ENCODE data around the gene FGF12. TPM values are rescaled to one million over a fixed set of nuclear protein-coding genes. Genes with fewer than 3 reads are reported as not detected.

The FGF12 gene
- total and polyA plus RNA-seq, 5 experiments from 2014 or later, result not detected

DNA sequence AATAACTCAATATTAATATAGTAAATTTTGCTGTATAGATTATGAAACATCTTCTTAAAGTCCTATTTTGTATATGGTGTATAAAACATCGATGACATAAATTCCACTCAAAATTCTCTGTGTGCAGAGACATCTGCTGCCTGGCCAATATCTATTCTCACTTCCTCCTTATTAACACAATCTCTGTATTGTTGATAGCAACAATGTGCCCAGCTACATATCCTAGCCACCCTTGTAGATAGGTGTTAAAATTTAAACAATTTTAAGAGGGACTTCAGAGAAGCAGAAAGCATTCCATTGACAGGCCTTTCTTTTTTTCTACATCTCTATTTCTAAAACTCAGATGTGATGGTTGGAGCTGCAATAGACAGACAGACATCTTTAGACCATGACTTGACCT is 72.3 kb downstream of the FGF12 start:
- Mint-ChIP-seq H3K4me3 (no peak overlapping the region), H3K27me3 (peaks cover 3 to 9% (median 4%) of the 10 kb centered on the region in 5 donors), H3K27ac (no peak overlapping the region), H3K36me3 (no peaks in the 10 kb centered on the region), H3K9me3 (peaks cover 0 to 7% (median 0%) of the 10 kb centered on the region in 9 donors), H3K4me1 (no peaks in the 10 kb centered on the region)
- POLR2A ChIA-PET, result no interaction called here
- ATAC-seq (no peak), DNase-seq (no peak)

DNA sequence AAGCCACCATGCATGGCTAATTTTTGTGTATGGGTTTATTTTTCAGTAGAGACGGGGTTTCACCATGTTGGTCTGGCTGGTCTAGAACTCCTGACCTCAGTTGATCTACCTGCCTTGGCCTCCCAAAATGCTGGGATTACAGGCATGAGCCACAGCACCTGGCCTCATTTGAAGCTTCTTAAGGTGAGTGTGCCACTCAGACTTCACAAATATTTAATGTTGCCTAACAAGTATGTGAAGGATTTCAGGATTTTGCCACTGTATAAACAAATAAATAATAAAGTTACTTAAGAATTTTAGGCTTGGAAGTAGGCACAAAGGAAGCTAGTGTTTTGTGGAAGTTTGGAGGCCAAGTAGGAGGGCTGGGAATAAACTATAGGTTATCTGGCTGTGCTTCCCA is 73.5 kb downstream of the FGF12 start:
- H3K4me1 Mint-ChIP-seq, result no peaks in the 10 kb centered on the region
- H3K36me3 Mint-ChIP-seq, result no peaks in the 10 kb centered on the region
- DNase-seq (no peak), ATAC-seq (no peak)
- peaks cover 2 to 9% (median 3%) of the 10 kb centered on the region in 5 donors for H3K27me3 Mint-ChIP-seq
- POLR2A ChIA-PET, result no interaction called here
- H3K9me3 Mint-ChIP-seq, result peaks cover 0 to 3% (median 0%) of the 10 kb centered on the region in 9 donors
- no peak overlapping the region for H3K27ac Mint-ChIP-seq
- no peak overlapping the region for H3K4me3 Mint-ChIP-seq

DNA sequence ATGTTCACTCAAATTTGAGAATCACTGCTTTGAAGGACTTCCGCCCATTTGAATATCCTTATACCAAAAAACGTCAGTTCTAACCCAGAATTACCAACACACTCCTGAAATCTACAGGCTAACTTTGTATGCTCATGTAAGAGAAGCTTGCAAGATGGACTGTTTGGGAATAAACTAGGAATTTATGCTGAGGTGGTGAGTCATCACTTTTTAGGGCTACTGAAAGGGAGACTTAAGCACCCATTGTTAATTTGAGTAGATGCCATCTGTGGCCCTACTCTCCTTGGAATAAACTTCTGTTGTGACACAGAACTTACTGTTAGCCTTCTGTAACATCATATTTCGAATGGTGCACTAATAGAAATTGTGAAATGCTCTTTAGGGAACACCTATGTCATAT is 74.6 kb downstream of the FGF12 start:
- Mint-ChIP-seq H3K27me3 (peaks cover 2 to 9% (median 3%) of the 10 kb centered on the region in 5 donors), H3K36me3 (no peaks in the 10 kb centered on the region), H3K27ac (no peak overlapping the region), H3K9me3 (peaks cover 0 to 3% (median 0%) of the 10 kb centered on the region in 9 donors), H3K4me1 (no peaks in the 10 kb centered on the region), H3K4me3 (no peak overlapping the region)
- no peak for DNase-seq
- ATAC-seq, result no peak
- POLR2A ChIA-PET, result no interaction called here

DNA sequence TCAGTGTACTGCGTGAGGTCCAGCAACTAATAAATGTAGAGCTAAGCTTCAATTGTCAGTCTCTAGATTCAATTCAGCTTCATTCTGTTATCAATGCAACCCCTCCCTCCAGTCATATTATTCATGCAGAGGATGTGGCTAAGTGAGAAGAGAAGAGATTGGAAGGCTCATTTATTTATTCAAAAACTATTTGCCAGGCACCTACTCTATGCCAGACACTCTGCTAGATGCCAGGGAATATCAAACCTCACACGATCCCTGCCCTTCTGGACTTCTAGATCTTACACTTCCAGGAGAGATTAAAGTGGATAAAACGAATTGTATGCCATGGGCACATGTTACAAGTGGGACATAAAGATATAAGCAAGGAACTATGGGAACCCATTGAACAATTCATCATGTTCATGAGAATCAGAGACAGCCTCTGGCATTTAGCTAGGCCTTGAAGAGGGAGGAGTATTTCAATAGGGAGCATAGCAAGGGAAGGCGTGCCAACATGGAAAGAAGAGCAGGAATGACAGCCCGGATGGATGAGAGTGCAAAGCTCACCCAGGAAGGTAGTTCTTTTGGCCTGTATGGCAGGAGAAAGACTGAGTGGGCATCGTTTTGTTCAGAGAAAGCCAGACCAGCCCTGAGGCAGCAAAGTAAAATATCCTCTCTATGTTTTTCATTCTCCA is 75.4 kb downstream of the FGF12 start:
- peaks cover 2 to 9% (median 3%) of the 10 kb centered on the region in 5 donors for H3K27me3 Mint-ChIP-seq
- ATAC-seq, result no peak
- no peak overlapping the region for H3K27ac Mint-ChIP-seq
- no peaks in the 10 kb centered on the region for H3K36me3 Mint-ChIP-seq
- DNase-seq, result no peak
- peaks cover 0 to 3% (median 0%) of the 10 kb centered on the region in 9 donors for H3K9me3 Mint-ChIP-seq
- no peak overlapping the region for H3K4me3 Mint-ChIP-seq
- POLR2A ChIA-PET, result no interaction called here
- H3K4me1 Mint-ChIP-seq, result no peaks in the 10 kb centered on the region

DNA sequence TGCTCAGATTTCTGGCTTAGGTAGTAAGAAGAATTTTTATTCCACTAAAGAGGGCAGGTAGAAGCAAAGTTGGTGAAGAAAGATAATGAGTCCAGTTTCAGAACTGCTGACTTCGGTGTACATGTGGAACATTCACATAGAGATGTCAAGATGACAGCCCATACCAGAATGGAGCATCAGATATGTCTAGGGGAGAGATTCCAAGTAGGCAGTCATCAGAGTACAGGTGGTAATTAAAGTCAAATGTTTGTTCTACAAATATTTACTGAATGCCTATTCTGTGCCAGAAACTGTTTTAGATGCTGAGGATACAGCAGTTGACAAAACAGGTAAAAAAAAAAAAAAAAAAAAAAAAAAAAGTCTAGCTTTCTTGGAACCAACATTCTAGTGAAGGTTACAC is 81.9 kb downstream of the FGF12 start:
- H3K36me3 Mint-ChIP-seq, result no peaks in the 10 kb centered on the region
- H3K4me1 Mint-ChIP-seq, result no peaks in the 10 kb centered on the region
- peaks cover 0 to 10% (median 3%) of the 10 kb centered on the region in 5 donors for H3K27me3 Mint-ChIP-seq
- no peak overlapping the region for H3K4me3 Mint-ChIP-seq
- POLR2A ChIA-PET, result no interaction called here
- ATAC-seq, result no peak
- no peak overlapping the region for H3K27ac Mint-ChIP-seq
- H3K9me3 Mint-ChIP-seq, result peaks cover 0 to 9% (median 0%) of the 10 kb centered on the region in 9 donors
- DNase-seq, result no peak

DNA sequence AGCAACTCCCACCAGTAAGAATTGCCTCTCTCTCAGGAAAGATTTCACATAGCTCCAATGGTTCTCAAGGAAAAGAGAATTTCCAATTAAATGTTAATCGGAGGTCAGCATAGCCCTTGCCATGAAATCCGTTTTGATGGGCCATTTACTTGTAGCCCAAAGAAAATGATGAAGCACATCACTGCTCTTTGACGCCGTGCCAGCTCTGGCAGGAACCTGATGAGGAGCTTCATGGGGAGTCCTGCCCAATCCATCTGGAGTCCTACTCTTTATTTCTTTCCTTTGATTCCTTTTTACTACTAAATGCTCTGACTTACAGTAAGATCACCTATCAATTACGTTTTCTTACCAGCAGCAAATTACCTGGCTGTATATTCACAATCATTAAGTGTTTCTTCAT is 84.7 kb downstream of the FGF12 start:
- Mint-ChIP-seq H3K36me3 (no peaks in the 10 kb centered on the region), H3K27me3 (peaks cover 0 to 10% (median 3%) of the 10 kb centered on the region in 5 donors), H3K4me3 (no peak overlapping the region), H3K9me3 (peaks cover 0 to 9% (median 0%) of the 10 kb centered on the region in 9 donors), H3K4me1 (no peaks in the 10 kb centered on the region), H3K27ac (no peak overlapping the region)
- DNase-seq (no peak), ATAC-seq (no peak)
- POLR2A ChIA-PET, result no interaction called here

DNA sequence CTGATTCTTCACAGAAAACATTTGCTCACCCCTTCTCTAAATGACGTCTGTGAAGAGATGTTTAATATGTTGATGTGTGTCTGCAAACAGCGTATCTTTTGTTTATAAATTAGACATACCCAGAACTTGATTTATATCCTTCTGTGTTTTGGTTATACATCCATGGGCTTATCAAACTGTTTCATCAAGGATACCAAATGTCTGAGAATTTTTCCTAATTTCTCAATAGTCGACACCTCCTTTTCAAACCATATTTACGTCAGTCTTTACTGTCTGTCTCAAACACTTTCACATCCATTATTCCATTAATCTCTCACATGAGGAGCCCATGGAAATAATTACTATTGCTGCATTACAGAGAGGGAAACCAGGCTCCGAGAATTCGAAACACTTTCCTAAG is 85.4 kb downstream of the FGF12 start:
- H3K4me3 Mint-ChIP-seq, result no peak overlapping the region
- no peak overlapping the region for H3K27ac Mint-ChIP-seq
- peaks cover 0 to 10% (median 3%) of the 10 kb centered on the region in 5 donors for H3K27me3 Mint-ChIP-seq
- peaks cover 0 to 9% (median 0%) of the 10 kb centered on the region in 9 donors for H3K9me3 Mint-ChIP-seq
- DNase-seq (no peak), ATAC-seq (no peak)
- H3K4me1 Mint-ChIP-seq, result no peaks in the 10 kb centered on the region
- H3K36me3 Mint-ChIP-seq, result no peaks in the 10 kb centered on the region
- POLR2A ChIA-PET, result no interaction called here

DNA sequence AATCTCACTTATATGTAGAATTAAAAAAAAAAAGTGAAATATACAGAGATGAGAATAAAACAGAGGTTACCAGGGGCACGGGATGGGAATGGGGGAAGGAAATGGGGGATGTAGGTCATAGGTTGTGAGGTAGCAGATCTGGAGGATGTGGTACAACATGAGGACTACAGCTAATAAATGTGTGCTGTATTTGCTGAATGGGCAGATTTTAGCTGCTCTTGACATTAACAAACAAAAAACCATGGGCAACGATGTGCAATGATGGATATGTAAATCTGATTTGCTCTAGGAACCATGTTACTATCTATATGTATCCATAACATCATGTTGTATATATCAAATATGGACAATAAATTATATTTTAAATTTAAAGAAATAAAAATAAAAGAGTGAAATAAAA is 87.4 kb downstream of the FGF12 start:
- POLR2A ChIA-PET, result no interaction called here
- DNase-seq, result no peak
- H3K4me1 Mint-ChIP-seq, result no peaks in the 10 kb centered on the region
- no peak overlapping the region for H3K4me3 Mint-ChIP-seq
- H3K27me3 Mint-ChIP-seq, result peaks cover 1 to 7% (median 4%) of the 10 kb centered on the region in 5 donors
- ATAC-seq, result no peak
- H3K36me3 Mint-ChIP-seq, result no peaks in the 10 kb centered on the region
- H3K27ac Mint-ChIP-seq, result no peak overlapping the region
- peaks cover 0 to 5% (median 0%) of the 10 kb centered on the region in 9 donors for H3K9me3 Mint-ChIP-seq

DNA sequence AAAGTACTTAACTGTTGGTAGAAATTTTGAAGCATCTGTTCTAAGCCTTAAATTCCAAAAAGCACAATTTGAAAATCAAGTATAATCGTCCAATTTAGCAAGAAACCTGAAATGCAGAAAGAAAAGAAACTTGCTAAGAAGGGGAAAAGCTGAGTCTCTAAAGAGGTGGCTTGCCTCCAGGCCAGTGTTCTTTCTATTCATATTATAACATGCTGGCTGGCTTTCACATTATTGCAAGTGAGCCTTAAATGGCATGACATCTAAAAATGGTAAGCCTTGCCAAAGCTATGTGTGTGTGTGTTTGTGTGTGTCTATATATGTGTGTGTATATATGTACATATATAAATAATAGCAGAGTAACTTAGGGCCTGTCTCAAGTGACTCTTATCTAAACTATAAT is 89.5 kb downstream of the FGF12 start:
- ATAC-seq (no peak), DNase-seq (no peak)
- Mint-ChIP-seq H3K27me3 (peaks cover 0 to 4% (median 0%) of the 10 kb centered on the region in 5 donors), H3K4me3 (no peak overlapping the region), H3K4me1 (no peaks in the 10 kb centered on the region), H3K36me3 (no peaks in the 10 kb centered on the region), H3K27ac (no peak overlapping the region), H3K9me3 (peaks cover 0 to 5% (median 0%) of the 10 kb centered on the region in 9 donors)
- POLR2A ChIA-PET, result no interaction called here

DNA sequence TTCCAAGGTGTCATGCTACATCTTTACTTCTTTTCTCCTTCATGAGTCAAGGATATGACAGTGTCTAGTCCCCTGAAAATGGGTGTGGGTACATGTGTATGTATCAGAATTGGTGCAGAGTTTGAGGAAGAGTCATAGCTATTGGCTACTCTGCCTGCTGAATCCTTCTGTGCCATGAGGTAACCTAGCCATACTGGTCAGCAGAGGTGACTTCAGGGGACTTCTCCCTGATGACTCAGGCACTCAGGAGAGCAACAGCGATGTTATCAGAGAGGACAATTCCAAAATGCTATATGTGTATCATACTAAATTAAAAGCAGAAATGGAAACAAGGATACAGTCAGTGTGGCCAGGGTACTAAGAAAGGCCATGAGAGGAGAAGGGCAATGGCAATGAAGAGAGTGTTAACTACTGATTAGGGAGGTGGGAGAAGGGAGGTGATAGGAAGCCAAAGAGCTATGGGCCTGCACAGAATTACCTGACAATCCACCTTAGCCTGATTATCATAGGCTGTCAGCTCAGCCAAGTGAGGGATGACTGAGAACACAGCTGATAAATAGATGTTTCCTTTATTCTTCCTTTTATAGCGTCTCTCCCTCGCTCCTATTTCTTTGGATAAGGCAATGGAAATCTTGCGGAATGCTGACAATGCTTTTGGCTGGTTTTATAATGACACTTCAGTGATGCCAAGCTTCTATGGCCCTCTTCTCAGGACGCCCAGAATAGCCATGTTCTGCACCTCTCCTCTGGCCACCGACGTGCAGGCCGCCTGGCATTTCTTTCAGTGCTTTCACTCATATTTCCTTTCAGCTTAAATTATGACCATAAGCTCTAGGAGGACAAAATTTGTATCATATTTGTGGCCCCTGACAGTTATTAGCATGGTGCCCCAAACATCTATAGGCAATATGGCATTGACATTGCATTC is 90.6 kb downstream of the FGF12 start:
- H3K27me3 Mint-ChIP-seq, result peaks cover 0 to 4% (median 0%) of the 10 kb centered on the region in 5 donors
- no peaks in the 10 kb centered on the region for H3K4me1 Mint-ChIP-seq
- H3K36me3 Mint-ChIP-seq, result no peaks in the 10 kb centered on the region
- POLR2A ChIA-PET, result no interaction called here
- no peak overlapping the region for H3K27ac Mint-ChIP-seq
- no peak for ATAC-seq
- H3K9me3 Mint-ChIP-seq, result peaks cover 0 to 3% (median 0%) of the 10 kb centered on the region in 9 donors
- no peak for DNase-seq
- H3K4me3 Mint-ChIP-seq, result no peak overlapping the region

DNA sequence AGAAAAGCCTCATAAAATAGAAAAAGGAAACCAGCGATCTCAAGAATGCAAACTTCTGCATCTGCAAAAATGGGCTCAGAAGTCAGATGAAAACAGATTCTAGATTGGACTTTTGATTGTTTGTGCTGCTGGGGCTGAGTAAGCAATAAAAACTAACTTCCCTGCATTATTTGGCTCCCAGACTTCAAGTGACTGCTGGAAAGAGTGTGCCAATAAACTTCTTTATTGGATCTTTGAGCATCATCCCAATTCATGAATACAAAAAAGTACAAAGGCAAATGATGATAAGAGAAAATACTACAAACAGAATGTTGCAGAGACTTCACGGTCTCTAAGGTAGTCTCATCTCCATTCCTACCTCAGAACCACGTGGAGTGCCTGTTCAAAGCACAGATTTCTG is 97.9 kb downstream of the FGF12 start:
- POLR2A ChIA-PET, result no interaction called here

DNA sequence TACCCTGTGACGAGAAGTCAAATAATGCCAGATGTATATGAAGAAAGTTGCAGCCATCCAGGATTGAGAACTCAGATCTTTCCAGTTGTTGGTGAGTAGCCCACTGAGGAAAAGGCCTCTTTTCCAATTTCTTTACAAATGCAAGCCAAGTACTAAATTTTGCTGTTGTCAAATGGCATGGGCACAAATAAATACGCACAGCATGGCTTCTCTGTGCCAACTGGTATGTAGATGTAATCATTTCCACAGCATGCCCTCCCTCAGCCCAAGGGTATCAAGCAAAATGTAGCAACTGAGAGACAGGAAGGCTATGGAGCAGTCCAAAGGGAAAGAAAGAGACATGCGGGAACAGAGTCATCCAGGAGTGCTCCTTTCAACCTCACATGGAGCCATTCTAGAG is 105.4 kb downstream of the FGF12 start:
- no peak overlapping the region for H3K27ac Mint-ChIP-seq
- no peak overlapping the region for H3K4me3 Mint-ChIP-seq
- no peaks in the 10 kb centered on the region for H3K36me3 Mint-ChIP-seq
- peaks cover 0 to 7% (median 0%) of the 10 kb centered on the region in 9 donors for H3K9me3 Mint-ChIP-seq
- no peak for DNase-seq
- no peaks in the 10 kb centered on the region for H3K4me1 Mint-ChIP-seq
- POLR2A ChIA-PET, result no interaction called here
- H3K27me3 Mint-ChIP-seq, result peaks cover 0 to 13% (median 3%) of the 10 kb centered on the region in 5 donors
- ATAC-seq, result no peak

More for the DNA sequence above, 97.9 kb downstream of the FGF12 start:
- peaks cover 0 to 10% (median 0%) of the 10 kb centered on the region in 5 donors for H3K27me3 Mint-ChIP-seq
- H3K4me3 Mint-ChIP-seq, result no peak overlapping the region
- no peaks in the 10 kb centered on the region for H3K36me3 Mint-ChIP-seq
- peaks cover 0 to 10% (median 0%) of the 10 kb centered on the region in 9 donors for H3K9me3 Mint-ChIP-seq
- DNase-seq (no peak), ATAC-seq (no peak)
- H3K4me1 Mint-ChIP-seq, result no peaks in the 10 kb centered on the region
- no peak overlapping the region for H3K27ac Mint-ChIP-seq

DNA sequence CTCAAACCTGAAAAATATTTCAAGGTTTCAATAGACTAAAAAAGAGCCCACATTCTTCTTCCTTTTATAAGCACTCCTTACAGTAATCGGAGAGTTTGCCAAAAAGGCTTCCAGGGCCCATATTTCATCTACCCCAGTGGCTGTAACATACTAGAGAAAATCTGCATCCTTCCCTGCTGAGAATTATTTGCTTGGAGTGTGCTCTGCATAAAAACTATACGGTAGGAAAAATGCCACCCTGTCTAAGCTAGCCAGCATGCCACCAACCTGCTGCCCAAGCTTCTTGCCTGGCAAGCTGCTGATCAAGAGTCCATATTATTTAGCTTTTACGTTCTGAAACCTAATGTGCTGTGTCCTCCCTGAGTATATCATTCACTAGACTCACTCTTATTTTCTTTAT is 107.1 kb downstream of the FGF12 start:
- no peak for DNase-seq
- Mint-ChIP-seq H3K27me3 (peaks cover 3 to 17% (median 7%) of the 10 kb centered on the region in 5 donors), H3K4me1 (no peaks in the 10 kb centered on the region), H3K27ac (no peak overlapping the region), H3K4me3 (no peak overlapping the region), H3K9me3 (peaks cover 0 to 7% (median 0%) of the 10 kb centered on the region in 9 donors), H3K36me3 (no peaks in the 10 kb centered on the region)
- POLR2A ChIA-PET, result no interaction called here
- no peak for ATAC-seq
